ENCODE data around the gene RFTN1. TPM values are rescaled to one million over a fixed set of nuclear protein-coding genes. Genes with fewer than 3 reads are reported as not detected.

RFTN1 gene
- total RNA-seq, 4 donors from 2014 or later: 11.2 to 39.5 (median 25.6) TPM

DNA sequence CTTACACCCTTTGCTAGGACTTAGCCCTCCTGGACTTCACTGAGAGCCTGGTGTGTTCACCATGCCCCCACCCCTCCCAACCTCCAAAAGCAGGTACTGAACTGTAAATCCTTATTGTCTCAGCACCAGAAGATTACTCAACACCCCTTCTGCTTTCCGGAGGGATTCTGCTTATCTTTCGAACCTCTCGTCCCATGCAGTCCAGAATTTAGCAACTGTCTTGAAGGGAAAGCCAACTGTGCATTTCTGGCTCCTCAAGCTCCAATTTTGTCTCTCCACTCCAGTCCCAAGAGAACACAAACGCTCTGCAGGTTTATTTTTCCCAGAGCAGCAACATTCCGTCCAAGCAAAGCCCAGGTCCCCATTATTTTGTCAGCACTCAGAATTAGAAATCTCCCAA, 49.6 kb downstream of the RFTN1 start:
- intact Hi-C loops (cut with DNase I; ENCODE audit: low total_unique reads): no loop called here
- no peak overlapping the region for H3K4me3 ChIP-seq (ENCODE audit: low read depth, poor library complexity, severe bottlenecking)
- TF ChIP-seq, protein P1, sequence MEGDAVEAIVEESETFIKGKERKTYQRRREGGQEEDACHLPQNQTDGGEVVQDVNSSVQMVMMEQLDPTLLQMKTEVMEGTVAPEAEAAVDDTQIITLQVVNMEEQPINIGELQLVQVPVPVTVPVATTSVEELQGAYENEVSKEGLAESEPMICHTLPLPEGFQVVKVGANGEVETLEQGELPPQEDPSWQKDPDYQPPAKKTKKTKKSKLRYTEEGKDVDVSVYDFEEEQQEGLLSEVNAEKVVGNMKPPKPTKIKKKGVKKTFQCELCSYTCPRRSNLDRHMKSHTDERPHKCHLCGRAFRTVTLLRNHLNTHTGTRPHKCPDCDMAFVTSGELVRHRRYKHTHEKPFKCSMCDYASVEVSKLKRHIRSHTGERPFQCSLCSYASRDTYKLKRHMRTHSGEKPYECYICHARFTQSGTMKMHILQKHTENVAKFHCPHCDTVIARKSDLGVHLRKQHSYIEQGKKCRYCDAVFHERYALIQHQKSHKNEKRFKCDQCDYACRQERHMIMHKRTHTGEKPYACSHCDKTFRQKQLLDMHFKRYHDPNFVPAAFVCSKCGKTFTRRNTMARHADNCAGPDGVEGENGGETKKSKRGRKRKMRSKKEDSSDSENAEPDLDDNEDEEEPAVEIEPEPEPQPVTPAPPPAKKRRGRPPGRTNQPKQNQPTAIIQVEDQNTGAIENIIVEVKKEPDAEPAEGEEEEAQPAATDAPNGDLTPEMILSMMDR (IDR thresholded peaks at IDR 0.05): no peak
- TF ChIP-seq POLR2A (IDR thresholded peaks at IDR 0.05): no peak
- no peak for DNase-seq (ENCODE audit: low spot score in 2 of 2)
- WGBS, 2 donors: 87 to 90% methylated on average over 5 of the region's 5 CpGs

DNA sequence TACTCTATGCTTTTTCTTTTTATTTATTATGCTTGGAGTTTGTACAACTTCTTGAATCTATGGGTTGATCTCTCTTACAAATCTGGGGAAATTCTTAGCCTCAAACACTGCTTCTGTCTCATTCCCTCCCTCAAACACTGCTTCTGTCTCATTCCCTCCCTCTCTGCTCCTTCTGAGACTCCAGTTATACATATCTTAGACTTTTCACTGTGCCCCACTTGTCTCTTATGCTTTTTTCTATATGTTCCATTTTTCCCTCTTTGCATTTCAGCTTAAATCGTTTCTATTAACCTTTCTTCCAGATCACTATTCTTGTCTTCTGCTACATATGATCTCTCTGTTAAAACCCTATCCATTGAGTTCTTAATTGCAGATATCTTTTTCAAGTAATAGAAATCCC, 50.4 kb downstream of the RFTN1 start:
- TF ChIP-seq, protein P1 (IDR thresholded peaks at IDR 0.05): no peak
- no peak for TF ChIP-seq POLR2A (IDR thresholded peaks at IDR 0.05)
- WGBS, 2 donors: 91 to 95% methylated on average over 1 of the region's 1 CpG
- DNase-seq (ENCODE audit: low spot score in 2 of 2): no peak
- no peak overlapping the region for H3K4me3 ChIP-seq (ENCODE audit: low read depth, poor library complexity, severe bottlenecking)
- intact Hi-C loops (cut with DNase I; ENCODE audit: low total_unique reads): no loop called here

DNA sequence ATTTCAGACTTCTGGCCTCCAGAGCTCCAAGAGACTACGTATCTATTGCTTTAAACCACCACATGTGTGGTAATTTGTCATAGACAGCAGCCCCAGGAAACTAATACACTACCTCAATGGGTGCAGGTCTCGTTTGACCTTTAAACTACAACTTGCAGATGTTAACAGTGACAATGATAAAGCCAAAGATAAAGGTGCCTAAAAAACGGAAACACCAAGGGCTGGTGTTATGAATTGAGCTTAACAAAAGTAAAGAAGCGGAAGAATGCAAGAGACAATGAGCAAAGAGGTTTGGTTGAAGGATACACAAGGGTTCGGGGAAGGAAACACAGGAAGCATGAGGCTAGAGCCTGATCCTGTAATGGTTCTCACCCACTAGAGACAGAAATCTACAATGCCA, 50.8 kb downstream of the RFTN1 start:
- TF ChIP-seq, protein P1 (IDR thresholded peaks at IDR 0.05): no peak
- no peak for TF ChIP-seq POLR2A (IDR thresholded peaks at IDR 0.05)
- DNase-seq (ENCODE audit: low spot score in 2 of 2): no peak
- no peak overlapping the region for H3K4me3 ChIP-seq (ENCODE audit: low read depth, poor library complexity, severe bottlenecking)
- intact Hi-C loops (cut with DNase I; ENCODE audit: low total_unique reads): no loop called here
- WGBS, 2 donors: 84 to 86% methylated on average over 5 of the region's 5 CpGs

DNA sequence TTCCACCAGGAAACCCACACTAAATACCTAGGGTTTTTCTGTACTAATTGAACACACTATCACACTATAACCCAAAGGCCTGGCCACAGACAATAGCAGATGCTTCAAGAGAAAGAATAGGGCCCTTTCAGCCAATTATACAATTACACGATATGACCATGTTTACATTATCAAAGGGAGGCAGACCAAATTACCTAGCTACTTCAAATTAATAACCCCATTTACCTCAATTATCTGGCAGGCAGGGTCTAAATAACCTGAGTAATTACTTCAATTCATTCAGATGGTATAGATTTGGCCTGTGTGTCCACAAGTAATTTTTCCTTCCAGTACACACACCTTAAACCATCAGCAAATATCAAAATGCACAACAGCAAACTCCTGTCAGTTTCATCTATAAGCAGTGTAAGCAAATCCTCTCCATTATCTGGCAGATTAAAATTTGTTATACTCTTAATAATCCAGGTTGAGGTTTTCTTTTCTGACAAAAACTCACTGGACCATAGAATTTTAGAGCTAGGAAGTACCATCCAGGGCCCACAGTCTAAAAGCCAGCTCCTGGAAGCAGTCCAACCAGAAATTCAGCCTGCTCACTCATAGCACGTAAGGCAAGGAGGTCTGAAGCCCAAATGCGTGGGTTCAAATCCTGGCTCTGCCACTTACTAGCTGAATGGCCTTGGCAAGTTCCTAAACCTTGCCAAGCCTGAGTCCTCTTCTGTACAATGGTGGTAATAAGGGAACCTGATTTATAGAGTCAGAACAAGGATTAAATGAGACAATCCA, 51.8 kb downstream of the RFTN1 start:
- intact Hi-C loops (cut with DNase I; ENCODE audit: low total_unique reads): no loop called here
- TF ChIP-seq POLR2A (IDR thresholded peaks at IDR 0.05): no peak
- TF ChIP-seq, protein P1 (IDR thresholded peaks at IDR 0.05): no peak
- no peak for DNase-seq (ENCODE audit: low spot score in 2 of 2)
- H3K4me3 ChIP-seq (ENCODE audit: low read depth, poor library complexity, severe bottlenecking): no peak overlapping the region
- 86 to 94% methylated on average over 3 of the region's 3 CpGs for WGBS, 2 donors

DNA sequence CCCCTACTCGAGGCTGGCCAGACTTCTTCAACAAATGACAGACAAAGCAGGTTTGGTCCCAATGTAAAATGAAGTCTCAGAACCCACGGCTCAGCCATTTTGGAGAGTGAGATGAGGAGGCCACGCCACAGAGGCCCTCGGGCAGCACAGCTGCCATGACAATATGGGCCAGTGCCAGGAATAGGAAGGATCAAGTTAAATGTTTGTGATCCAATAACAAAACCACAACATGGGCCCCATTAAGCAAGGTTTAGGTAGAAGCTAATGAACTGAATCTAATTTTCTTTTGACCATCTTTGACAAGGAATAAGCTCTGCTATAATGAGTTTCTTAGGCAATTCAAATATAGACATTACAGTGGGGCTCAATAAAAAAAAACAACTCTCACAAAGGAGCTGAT, 52.6 kb downstream of the RFTN1 start:
- intact Hi-C loops (cut with DNase I; ENCODE audit: low total_unique reads): no loop called here
- H3K4me3 ChIP-seq (ENCODE audit: low read depth, poor library complexity, severe bottlenecking): no peak overlapping the region
- TF ChIP-seq, protein P1 (IDR thresholded peaks at IDR 0.05): no peak
- TF ChIP-seq POLR2A (IDR thresholded peaks at IDR 0.05): no peak
- DNase-seq (ENCODE audit: low spot score in 2 of 2): no peak
- 73 to 76% methylated on average over 4 of the region's 4 CpGs for WGBS, 2 donors

DNA sequence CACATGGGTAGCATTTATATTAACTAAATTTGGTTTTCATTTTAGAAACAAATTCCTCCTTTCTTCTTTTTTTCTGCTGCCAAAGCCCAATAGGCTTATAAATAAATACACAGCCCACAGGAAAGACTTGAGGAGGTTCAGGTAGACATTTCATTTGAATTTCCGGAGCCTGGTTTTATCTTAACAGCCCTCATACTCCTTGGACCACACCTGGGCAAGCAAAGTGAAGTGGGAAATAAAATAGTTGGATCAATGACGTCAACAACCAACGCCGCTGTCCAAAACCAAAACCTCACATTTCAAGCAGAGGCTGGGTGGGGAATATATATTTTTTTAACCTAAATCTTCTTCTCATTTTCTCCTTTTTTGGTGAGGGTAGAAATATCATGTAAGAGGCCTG, 53.2 kb downstream of the RFTN1 start:
- no peak overlapping the region for H3K4me3 ChIP-seq (ENCODE audit: low read depth, poor library complexity, severe bottlenecking)
- intact Hi-C loops (cut with DNase I; ENCODE audit: low total_unique reads): no loop called here
- no peak for TF ChIP-seq POLR2A (IDR thresholded peaks at IDR 0.05)
- TF ChIP-seq, protein P1 (IDR thresholded peaks at IDR 0.05): no peak
- WGBS, 2 donors: 91 to 92% methylated on average over 4 of the region's 4 CpGs
- no peak for DNase-seq (ENCODE audit: low spot score in 2 of 2)

Measured in lower leg skin (tissue), 4 donors.